KOPT-K1 (cell line): ENCODE measurements around the gene SYT11.
"Not testable (repeated sequence)": the region's sequence is repeated elsewhere in the genome, so short reads cannot be mapped to it uniquely, and the experiment has no call there.

Source experiments
- H3K27ac ChIP-seq: fragments of 200-600 bp; sonication (generic); 2 replicates; pipeline ENCODE4 v1.5.1; 2016; ENCODE audit warnings: antibody characterized with exemption, mild to moderate bottlenecking, low read depth, low read length; ENCODE audit not compliant: poor library complexity, severe bottlenecking
- H3K36me3 ChIP-seq: fragments of 200-600 bp; sonication (generic); 2 replicates; pipeline ENCODE4 v1.5.1; 2017; ENCODE audit warnings: antibody characterized with exemption, mild to moderate bottlenecking, low read length, moderate library complexity; ENCODE audit not compliant: insufficient read depth
- H3K9me3 ChIP-seq: fragments of 200-600 bp; sonication (generic); 2 replicates; pipeline ENCODE4 v1.5.1; 2017; ENCODE audit warnings: antibody characterized with exemption, low read length, mild to moderate bottlenecking; ENCODE audit not compliant: insufficient read depth, poor library complexity, severe bottlenecking

SYT11 gene

DNA sequence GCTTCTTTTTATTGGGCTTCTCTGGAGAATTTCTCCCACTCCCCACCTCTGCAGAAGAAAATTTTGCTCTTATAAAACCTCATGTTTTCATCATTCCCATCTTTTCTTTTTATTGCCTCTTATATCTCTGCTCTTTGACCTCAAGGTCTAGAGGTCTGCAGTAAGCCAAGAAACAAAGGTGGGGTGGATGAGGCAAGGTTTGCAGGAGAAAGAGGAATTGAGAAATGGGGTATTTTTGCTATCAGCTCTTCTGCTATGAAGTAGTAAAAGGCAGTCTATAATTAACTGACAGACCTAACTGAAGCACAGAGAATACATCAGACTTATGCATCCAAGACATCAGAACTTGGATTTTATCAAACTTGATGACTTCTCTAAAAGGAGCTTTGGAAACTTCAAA, 22.9 kb downstream of the SYT11 start:
- Histone ChIP-seq H3K9me3 (no peaks in the 10 kb centered on the region), H3K36me3 (no peaks in the 10 kb centered on the region), H3K27ac (no peak overlapping the region)

GRCh38 chr1:155882766-155883165, 23.4 kb downstream of the SYT11 start:
- Histone ChIP-seq H3K27ac (no peak overlapping the region), H3K36me3 (no peaks in the 10 kb centered on the region), H3K9me3 (no peaks in the 10 kb centered on the region)

- Histone ChIP-seq H3K27ac (no peak overlapping the region), H3K9me3 (no peaks in the 10 kb centered on the region), H3K36me3 (no peaks in the 10 kb centered on the region)
These were observed 24.9 kb downstream of the SYT11 start for GRCh38 chr1:155884031-155884960.

GRCh38 chr1:155884982-155885381, 25.6 kb downstream of the SYT11 start:
- H3K27ac ChIP-seq, result no peak overlapping the region
- no peaks in the 10 kb centered on the region for H3K36me3 ChIP-seq
- H3K9me3 ChIP-seq, result no peaks in the 10 kb centered on the region

GRCh38 chr1:155888481-155888880, 29.1 kb downstream of the SYT11 start:
- no peaks in the 10 kb centered on the region for H3K9me3 ChIP-seq
- H3K36me3 ChIP-seq, result no peaks in the 10 kb centered on the region
- H3K27ac ChIP-seq, result no peak overlapping the region

DNA sequence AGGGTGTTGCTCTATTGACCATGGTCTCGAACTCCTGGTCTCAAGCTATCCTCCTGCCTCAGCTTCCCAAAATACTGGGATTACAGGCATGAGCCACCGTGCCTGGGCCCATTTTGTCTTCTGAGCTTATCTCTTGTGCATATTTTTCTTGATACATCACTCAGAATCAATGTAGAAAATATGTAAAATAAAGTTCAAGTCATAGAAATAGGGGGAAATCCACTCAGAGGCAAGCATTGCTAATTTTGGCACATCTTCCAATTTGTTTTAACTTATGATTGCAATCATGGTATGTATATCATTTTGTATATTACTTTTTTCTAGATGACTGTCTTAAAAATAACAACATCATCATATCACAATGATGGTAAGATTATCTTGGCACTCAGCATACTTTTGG, 30.2 kb downstream of the SYT11 start:
- Histone ChIP-seq H3K27ac (no peak overlapping the region), H3K9me3 (no peaks in the 10 kb centered on the region), H3K36me3 (no peaks in the 10 kb centered on the region)

- no peak overlapping the region for H3K27ac ChIP-seq
- H3K36me3 ChIP-seq, result no peaks in the 10 kb centered on the region
- no peaks in the 10 kb centered on the region for H3K9me3 ChIP-seq
These were observed 30.9 kb downstream of the SYT11 start for GRCh38 chr1:155890251-155890650.

DNA sequence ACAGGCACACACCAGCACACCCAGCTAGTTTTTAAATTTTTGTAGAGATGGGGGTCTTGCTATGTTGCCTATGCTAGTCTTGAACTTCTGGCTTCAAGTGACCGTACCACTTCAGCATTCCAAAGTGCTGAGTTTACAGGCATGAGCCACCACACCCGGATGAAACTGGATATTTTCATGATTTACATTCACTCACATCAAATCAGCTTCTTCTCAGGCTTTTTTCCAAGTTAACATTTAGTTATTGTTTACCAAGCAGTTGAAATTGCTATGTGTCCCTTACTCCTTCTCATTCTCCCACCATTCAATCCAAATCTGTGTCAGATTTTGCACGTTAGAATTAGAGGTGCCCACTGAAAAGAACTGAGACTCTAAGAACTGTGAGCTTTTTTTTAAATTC, 33.4 kb downstream of the SYT11 start:
- Histone ChIP-seq H3K9me3 (no peaks in the 10 kb centered on the region), H3K36me3 (peaks cover 13% of the 10 kb centered on the region), H3K27ac (no peak overlapping the region)

GRCh38 chr1:155893389-155894142, 34.2 kb downstream of the SYT11 start:
- Histone ChIP-seq H3K27ac (no peak overlapping the region), H3K36me3 (peaks cover 19% of the 10 kb centered on the region)

DNA sequence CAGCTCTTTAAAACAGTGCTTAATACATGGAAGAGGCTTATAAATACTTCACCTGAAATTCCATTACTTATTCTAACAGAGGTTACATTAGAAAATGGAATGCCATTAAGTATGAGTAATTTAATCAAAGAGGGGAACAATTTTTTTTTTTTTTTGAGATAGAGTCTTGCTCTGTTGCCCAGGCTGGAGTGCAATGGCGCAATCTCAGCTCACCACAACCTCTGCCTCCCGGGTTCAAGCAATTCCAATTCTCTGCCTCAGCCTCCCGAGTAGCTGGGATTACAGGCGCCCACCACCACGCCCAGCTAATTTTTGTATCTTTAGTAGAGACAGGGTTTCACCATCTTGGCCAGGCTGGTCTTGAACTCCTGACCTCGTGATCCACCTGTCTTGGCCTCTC, 36.2 kb downstream of the SYT11 start:
- H3K36me3 ChIP-seq, result peaks cover 40% of the 10 kb centered on the region
- H3K9me3 ChIP-seq, H3K27ac ChIP-seq: not testable (repeated sequence)

More at GRCh38 chr1:155893389-155894142, 34.2 kb downstream of the SYT11 start:
- no peaks in the 10 kb centered on the region for H3K9me3 ChIP-seq

- H3K27ac ChIP-seq, H3K9me3 ChIP-seq: not testable (repeated sequence)
- peaks cover 48% of the 10 kb centered on the region for H3K36me3 ChIP-seq
These were observed 37.1 kb downstream of the SYT11 start for GRCh38 chr1:155896476-155896875.

GRCh38 chr1:155897746-155898145, 38.4 kb downstream of the SYT11 start:
- no peak overlapping the region for H3K27ac ChIP-seq
- H3K9me3 ChIP-seq, result no peaks in the 10 kb centered on the region
- peaks cover 58% of the 10 kb centered on the region for H3K36me3 ChIP-seq

GRCh38 chr1:155898888-155899287, 39.5 kb downstream of the SYT11 start:
- Histone ChIP-seq H3K36me3 (peaks cover 66% of the 10 kb centered on the region), H3K9me3 (no peaks in the 10 kb centered on the region), H3K27ac (no peak overlapping the region)

GRCh38 chr1:155899683-155900082, 40.3 kb downstream of the SYT11 start:
- Histone ChIP-seq H3K9me3 (no peaks in the 10 kb centered on the region), H3K36me3 (peaks cover 74% of the 10 kb centered on the region), H3K27ac (no peak overlapping the region)

DNA sequence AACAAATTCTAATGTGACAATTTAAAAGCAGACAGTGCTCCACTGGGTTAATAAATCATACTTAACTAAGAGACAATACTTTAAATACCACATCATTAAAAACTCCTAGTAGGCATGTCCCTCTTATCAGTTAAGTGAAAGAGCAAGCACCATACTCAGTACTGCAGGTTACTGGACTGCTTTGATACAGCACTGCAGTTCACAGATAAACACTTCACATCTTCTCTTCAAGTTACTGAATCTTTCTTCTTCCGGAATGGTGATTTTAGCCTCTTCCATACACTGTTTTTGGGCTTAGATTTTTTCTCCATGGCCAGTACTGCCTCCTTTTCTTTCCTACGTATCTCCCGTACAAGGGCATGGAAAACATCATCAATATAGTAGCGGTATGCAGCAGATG, 40.8 kb downstream of the SYT11 start:
- H3K36me3 ChIP-seq, result peaks cover 79% of the 10 kb centered on the region
- H3K9me3 ChIP-seq, result no peaks in the 10 kb centered on the region
- no peak overlapping the region for H3K27ac ChIP-seq
